ENCODE results near the gene SSX5. TPM values are rescaled to one million over a fixed set of nuclear protein-coding genes. Genes with fewer than 3 reads are reported as not detected.
"Not testable (repeated sequence)": the region's sequence is repeated elsewhere in the genome, so short reads cannot be mapped to it uniquely, and the experiment has no call there.

Gene SSX5, protein sequence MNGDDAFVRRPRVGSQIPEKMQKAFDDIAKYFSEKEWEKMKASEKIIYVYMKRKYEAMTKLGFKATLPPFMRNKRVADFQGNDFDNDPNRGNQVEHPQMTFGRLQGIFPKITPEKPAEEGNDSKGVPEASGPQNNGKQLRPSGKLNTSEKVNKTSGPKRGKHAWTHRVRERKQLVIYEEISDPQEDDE
- not detected for total RNA-seq

GRCh38 chrX:48196745-48197201, at the start of gene SSX5:
TSS of gene SSX5 (minus strand) at chrX:48196795. CDS start at chrX:48195358, 1,437 bp downstream.
- DNase-seq (ENCODE audit: low spot score), result no peak

GRCh38 chrX:48224196-48224595, 27.6 kb upstream of the SSX5 start:
- not testable (repeated sequence) for DNase-seq (ENCODE audit: low spot score)

- not testable (repeated sequence) for DNase-seq (ENCODE audit: low spot score)
Observed at GRCh38 chrX:48214341-48214740, 17.7 kb upstream of the SSX5 start.

DNA sequence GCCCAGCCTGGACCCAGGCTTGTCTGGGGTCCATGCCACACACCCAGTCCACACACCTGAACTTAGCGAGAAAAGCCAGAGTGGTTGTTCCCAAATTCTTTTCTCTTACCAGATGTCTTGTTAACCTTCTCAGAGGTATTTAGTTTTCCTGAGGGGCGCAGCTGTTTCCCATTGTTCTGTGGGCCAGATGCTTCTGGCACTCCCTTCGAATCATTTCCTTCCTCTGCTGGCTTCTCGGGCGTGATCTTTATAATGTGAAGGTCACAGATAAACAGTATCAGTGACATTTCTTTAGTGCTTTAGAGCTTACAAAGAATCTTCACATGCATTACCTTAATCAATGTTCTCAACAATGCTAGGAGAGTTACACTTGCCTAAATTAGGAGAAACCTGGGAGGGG, 6.6 kb downstream of the SSX5 start:
- DNase-seq (ENCODE audit: low spot score), result not testable (repeated sequence)

GRCh38 chrX:48181882-48182281, 14.7 kb downstream of the SSX5 start:
- not testable (repeated sequence) for DNase-seq (ENCODE audit: low spot score)

- no peak for DNase-seq (ENCODE audit: low spot score)
Observed at GRCh38 chrX:48180811-48181210, 15.8 kb downstream of the SSX5 start.

- DNase-seq (ENCODE audit: low spot score), result no peak
Observed at GRCh38 chrX:48179691-48180090, 16.9 kb downstream of the SSX5 start.

DNA sequence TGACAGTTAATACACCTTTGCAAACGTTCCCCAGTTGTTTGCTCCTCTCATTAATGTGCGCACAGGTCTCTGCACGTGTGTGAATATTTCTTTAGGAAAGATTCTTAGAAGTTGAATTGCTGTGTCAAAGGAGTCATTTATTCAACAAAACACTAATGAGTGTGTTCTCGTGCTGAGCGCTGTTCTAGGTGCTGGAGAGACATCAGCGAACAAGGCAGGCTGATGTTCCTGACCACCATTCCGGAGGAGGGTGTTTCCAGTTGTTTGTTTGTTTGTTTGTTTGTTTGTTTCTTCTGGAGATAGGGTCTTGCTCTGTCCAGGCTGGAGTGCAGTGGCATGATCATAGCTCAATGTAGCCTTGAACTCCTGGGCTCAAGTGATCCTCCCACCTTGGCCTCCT, 30.3 kb downstream of the SSX5 start:
- DNase-seq (ENCODE audit: low spot score), result not testable (repeated sequence)

- no peak for DNase-seq (ENCODE audit: low spot score)
Observed at GRCh38 chrX:48165241-48165640, 31.4 kb downstream of the SSX5 start.

DNA sequence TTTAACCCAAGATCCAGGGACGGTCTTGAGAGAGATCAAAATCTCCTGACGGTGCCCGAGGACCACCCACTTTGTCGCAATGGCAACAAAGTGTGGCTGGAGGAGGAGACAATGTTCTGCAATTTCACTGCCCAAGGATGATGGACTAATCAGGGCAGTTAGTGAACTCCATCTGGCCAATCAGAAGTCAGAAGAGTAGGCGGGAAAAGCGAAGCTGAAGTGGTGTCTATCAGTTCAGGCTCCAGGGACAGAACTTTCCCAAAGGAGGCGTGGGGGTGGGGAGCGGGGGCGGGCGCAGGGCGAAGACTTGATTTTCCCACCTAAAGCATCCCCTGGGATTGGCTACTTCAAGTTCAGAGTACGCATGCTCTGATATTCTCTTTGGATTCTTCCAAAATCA, 40.6 kb downstream of the SSX5 start:
- no peak for DNase-seq (ENCODE audit: low spot score)

DNA sequence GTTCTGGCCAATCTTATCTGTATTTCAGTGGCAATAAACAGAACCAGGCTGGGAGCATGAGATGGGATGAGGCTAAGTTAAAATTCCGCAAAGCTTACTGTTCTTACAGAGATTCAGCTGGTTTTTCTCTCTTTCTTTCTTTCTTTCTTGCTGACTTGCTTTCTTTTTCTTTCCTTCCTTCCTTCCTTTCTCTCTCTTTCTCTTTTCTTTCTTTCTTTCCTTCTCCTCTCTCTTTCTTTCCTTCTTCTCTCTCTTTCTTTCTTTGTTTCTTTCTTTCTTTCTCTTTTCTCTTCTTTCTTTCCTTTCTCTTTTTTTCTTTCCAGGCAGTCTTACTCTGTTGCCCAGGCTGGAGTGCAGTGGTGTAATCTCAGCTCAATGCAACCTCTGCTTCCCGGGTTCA, 41.8 kb downstream of the SSX5 start:
- DNase-seq (ENCODE audit: low spot score), result no peak

DNA sequence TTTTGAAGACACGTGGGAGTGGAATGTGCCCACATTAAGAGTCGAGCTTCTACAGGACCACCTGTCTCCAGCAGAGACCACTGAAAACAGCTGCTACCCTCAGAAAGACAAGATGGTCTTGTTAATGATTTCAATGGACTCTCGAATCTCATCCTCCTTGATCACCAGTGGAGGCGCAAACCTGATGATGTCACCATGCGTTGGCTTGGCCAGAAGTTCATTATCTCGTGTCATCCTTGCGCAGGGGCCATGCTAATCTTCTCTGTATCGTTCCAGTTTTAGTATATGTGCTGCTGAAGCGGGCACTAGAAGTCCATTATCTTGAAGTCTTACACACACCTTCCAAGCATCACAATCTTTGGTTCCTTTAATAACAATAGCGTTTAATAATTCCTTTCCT, 42.8 kb downstream of the SSX5 start:
- DNase-seq (ENCODE audit: low spot score), result no peak

DNA sequence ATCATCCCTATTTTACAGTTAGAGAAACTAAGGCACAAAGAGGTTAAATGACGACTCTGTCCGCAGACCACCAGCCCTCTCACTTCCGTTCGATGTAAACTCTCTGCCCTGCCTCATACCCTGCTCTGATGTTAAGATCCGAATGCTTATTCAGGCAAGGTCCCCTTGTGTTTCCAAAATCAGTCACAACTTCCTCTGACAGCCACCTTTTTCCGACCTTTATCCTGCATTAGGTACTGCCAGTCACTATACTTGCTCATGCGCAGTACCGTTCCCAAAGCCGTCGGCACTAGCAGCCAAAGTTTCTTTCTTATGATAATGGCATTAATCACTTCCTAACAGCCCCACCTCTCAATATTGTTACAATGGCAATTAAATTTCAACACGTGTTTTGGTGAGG, 53.9 kb downstream of the SSX5 start:
- DNase-seq (ENCODE audit: low spot score), result not testable (repeated sequence)

DNA sequence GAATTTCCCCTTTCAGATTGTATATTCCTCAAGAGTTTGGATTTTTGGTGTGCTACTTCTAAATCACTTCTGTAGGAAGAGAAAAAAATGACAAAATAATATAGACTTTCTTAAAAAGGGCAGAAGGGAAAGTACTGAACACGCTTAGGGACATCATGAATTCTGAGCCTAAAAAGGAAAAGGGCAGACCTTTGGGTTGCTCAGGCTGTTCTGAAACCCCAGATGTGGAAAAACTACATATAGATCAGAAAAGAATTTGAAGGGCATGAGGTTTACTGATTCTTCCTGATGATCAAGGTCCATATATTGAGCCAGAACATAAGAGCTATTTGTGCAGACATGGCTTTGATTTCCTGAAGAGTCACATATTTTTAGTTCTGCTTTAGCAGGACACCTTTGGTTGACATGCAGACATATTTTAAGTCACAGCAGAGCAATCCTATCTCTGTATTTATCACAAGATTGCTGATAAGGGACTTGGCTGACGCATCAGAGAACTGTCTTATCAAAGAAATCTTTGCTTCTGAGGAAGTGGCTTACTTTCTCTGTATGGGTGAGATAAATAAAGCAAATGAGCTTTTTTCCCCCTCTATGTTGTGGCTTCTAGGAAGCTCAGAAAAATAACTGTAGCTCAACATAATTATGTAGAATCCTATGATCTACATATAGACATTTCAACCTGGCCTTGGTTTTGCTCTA, 54.6 kb downstream of the SSX5 start:
- DNase-seq (ENCODE audit: low spot score), result not testable (repeated sequence)

DNA sequence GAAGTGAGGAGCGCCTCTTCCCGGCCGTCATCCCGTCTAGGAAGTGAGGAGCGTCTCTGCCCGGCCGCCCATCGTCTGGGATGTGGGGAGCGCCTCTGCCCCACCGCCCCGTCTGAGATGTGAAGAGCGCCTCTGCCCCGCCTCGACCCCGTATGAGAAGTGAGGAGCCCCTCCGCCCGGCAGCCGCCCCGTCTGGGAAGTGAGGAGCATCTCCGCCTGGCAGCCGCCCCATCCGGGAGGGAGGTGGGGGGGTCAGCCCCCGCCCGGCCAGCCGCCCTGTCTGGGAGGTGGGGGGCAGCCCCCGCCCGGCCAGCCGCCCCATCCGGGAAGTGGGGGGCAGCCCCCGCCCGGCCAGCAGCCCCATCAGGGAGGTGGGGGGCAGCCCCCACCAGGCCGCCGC, 57.5 kb downstream of the SSX5 start:
- DNase-seq (ENCODE audit: low spot score), result not testable (repeated sequence)

Other genes with a start within 250 kb of the SSX5 start
- gene ZNF182, start 192.8 kb downstream of the SSX5 start, total RNA-seq, result 5.0 TPM
- not detected for gene SPACA5, start 189.8 kb downstream of the SSX5 start, total RNA-seq
- gene ZNF630, start 125.2 kb downstream of the SSX5 start, total RNA-seq, result 6.0 TPM
- gene SPACA5B, start 66.2 kb downstream of the SSX5 start, total RNA-seq, result not detected
- not detected for gene SSX1, start 58.6 kb upstream of the SSX5 start, total RNA-seq
- gene SSX3, start 159.9 kb upstream of the SSX5 start, total RNA-seq, result not detected
- gene SSX4, start 186.7 kb upstream of the SSX5 start, total RNA-seq, result not detected
- not detected for gene SSX4B, start 215.2 kb upstream of the SSX5 start, total RNA-seq